Stimulated activated CD8-positive, alpha-beta memory T cell treated with anti-CD3 and anti-CD28 coated beads, Interleukin-7, amount 100 ng/mL, for 4 hours (primary cell): ENCODE data around the gene MVD.
A peak's percentile ranks its signal among the peaks of the same experiment; 100 is the strongest.

ENCODE experiments used
- DNase-seq, 2 donors: peaks; one replicate each; pipeline ENCODE4 v3.0.0-alpha.2; 2020; ENCODE audit warnings: low read depth in 2 of 2

MVD gene

GRCh38 chr16:88640498-88641247 lies 22.2 kb downstream of the MVD start:
- no peak for DNase-seq

- DNase-seq, result no peak
These were observed 22.8 kb downstream of the MVD start for GRCh38 chr16:88640039-88640495.

DNA sequence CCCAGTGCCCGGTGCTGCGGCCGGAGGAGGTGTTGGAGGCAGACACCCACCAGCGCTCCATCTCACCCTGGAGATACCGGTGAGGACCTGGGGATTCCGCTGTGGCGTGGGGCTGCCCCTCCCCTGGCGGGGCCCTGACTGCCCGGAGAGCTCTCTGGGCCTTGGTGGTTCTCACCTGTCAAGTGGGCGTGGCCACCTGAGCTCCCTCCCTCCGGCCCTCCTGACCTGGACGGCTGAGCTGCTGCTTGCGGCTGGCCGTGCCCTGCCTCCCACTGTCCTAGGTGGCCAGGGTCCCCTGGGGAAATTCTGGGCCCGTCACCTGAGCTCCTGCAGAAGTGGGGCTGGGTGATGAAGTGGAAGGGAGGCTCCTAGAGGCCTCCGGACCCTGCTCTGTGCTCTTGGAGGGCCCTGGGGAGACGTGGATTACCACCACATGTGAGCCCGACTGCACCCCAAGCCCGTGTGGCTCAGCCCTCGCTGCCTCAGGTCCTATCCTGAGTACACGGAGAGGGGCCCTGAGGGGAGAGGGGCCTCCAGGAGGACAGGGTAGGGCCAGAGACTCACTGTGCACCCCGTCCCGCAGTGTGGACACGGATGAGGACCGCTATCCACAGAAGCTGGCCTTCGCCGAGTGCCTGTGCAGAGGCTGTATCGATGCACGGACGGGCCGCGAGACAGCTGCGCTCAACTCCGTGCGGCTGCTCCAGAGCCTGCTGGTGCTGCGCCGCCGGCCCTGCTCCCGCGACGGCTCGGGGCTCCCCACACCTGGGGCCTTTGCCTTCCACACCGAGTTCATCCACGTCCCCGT lies 23.5 kb downstream of the MVD start:
- DNase-seq, result no peak

GRCh38 chr16:88638323-88639230 lies 24.3 kb downstream of the MVD start, which contains the start of gene IL17C:
Gene IL17C (plus strand): TSS chr16:88638572. CDS start chr16:88638642, 70 bp downstream.
- DNase-seq, result no peak

- DNase-seq, result no peak
These were observed 26.2 kb downstream of the MVD start for GRCh38 chr16:88636488-88637265.

- no peak for DNase-seq
These were observed 27.1 kb downstream of the MVD start for GRCh38 chr16:88635671-88636319.

DNA sequence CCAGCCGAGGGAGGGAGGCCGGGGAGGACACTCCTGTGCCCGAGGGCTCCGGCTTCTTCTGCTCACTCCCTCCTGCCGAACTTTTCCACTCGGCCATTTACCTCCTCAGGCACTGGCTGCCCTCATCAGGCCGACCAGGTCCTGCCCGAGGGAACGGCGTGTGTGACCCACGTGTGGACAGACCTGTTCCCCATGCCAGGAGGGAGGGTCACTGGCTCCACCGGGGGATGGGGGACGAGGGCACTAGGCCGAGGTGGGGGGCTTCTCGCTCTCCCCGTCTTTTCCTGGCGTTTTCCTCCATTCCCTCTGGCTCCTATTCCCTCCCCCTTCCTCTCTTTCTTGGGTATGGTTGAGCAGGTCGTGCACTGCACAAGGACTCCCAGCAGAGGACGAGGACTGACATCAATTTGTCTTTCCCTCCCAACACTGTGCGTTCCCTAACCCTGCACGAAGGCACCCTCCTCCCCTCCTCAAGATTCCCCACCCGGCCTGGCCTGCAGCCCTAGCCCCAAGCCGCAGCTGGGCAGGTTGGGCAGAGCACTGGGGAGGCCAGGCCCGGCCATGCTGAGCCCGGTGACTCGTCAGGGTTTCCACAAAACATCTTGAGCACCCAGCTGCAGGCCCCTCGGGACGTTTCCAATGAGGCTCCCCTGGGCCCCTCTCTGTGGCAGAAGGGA lies 27.8 kb downstream of the MVD start:
- DNase-seq, result no peak

GRCh38 chr16:88634141-88634993 lies 28.5 kb downstream of the MVD start:
- peak in 1 of 2 donors; percentile 66 for DNase-seq

DNA sequence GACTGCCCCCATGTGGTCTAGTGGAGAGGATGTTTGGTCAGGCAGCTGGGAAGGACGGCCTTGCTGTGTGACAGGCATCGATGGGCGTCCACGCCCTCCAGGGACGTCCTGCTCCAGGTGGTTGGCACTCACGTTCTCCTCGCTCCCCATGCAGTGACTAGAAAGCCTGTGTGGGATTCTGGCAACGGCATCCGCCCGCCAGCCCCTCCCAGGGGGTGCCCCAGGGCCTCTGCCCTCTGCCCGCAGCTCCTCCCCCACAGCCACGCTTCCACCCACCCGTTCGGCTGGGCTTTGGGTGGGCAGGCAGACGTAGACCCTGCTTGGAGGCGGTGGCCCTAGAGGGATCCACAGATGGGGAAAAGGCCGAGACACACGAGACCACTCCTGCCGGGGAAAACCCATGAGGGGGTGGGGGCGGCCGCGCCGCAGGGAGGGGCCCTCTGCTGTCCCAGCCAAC lies 29.2 kb downstream of the MVD start:
- DNase-seq, result peak; percentile 48 to 74

DNA sequence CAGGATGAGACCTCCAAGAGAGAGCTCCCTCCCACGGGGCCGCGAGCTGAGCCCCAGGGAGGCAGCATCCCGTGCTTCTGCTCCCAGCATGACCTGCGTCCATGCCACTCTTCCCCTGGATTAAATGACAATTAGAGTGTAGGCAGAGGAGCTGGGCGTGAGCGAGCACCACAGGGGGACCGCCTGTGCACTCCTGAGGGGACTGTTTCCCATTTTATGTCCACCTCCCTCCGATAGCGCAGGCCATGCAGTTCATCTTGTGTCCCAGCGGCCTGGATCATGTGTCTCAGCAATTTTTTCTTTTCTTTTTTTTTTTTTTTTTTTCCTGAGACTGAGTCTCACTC lies 30.3 kb downstream of the MVD start:
- DNase-seq, result no peak

GRCh38 chr16:88631920-88632586 lies 30.8 kb downstream of the MVD start:
- no peak for DNase-seq

- DNase-seq, result no peak
These were observed 31.5 kb downstream of the MVD start for GRCh38 chr16:88631384-88631783.

DNA sequence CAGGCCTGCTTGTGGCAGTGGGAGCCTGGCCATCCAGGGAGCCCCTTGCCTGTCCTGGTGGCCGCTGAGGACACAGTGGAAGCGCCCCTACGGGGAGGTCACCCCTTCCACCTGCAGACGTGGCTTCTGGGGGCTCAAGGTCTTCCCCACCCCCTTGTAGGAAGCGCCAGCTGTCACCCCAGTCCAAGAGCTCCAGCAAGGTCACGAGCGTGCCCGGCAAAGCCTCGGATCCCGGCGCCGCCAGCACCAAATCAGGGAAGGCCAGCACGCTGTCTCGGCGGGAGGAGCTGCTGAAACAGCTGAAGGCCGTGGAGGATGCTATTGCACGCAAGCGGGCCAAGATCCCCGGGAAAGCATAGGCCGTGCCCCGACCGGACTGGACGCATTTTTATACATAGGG lies 31.9 kb downstream of the MVD start:
- DNase-seq, result no peak

DNA sequence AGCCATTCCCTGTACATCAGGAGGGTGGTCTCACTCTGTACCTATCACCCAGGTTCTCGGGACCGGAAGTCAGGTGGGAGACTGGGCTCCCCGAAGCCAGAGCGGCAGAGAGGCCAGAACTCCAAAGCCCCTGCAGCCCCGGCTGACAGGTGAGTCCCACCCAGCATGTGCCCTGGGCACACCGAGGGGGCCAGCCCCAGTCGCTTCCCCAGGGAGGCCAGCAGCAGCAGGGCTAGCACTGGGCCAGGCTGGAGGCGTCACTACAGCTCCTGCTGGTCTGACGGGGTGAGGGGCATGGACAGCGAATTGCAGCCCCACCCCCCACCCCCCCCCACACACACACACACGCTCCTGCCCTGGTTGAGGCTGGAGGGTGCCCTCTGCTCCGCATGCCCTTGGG lies 32.5 kb downstream of the MVD start:
- DNase-seq, result no peak

DNA sequence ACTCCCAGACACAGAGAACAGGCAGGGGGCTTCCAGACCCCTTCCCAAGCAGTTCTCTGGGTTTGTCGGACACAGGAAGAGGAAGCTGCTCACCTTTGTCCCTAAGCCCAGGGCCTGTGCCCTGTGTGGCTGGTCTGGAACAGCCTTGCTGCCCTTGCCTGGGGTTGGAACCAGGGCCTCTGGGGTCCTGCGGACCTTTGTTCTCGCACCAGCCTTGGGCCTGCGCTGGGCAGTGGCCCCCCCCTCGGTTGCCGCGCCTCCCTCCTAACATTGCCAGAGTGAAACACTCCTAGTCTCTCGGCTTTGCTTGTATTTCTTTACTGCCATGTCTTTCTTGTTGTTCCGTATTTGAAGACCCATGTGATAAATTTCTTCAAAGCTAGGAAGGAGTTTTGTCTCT lies 33.1 kb downstream of the MVD start:
- no peak for DNase-seq

DNA sequence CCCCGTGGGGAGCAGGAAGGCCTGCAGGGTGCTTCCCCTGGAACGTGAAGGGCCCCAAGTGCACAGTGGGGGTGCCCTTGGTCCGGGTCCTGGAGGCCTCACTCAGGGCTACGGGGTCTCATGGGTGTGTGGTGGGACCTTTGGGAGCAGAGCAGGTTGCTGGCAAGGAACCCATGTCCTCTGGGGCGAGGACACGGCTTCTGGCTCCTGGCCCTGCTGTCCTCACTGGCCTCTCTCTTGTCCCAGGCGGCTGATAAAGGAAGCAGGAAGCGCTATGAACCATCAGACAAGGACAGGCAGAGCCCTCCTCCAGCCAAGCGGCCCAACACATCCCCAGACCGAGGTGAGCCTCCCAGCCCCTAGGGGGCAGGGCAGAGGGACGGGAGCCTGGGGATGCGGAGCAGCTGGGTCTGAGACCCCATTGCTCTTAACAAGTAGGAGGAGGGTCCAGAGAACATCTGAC lies 34.3 kb downstream of the MVD start:
- DNase-seq, result no peak

- DNase-seq, result no peak
These were observed 35.1 kb downstream of the MVD start for GRCh38 chr16:88627531-88628411.
